BE2C (cell line): ENCODE data around the gene ELF1.

Source experiments
- DNase-seq: peaks from one replicate; pipeline ENCODE4 v3.0.0-alpha.2; 2020
- H3K27me3 ChIP-seq: fragments of 250-450 bp; sonication (Bioruptor Pico); 2 replicates; pipeline ENCODE4 v1.5.1; 2020; ENCODE audit warnings: mild to moderate bottlenecking
- H3K36me3 ChIP-seq: fragments of 250-450 bp; sonication (Bioruptor Pico); 2 replicates; pipeline ENCODE4 v1.5.1; 2020; ENCODE audit warnings: mild to moderate bottlenecking
- H3K4me1 ChIP-seq: fragments of 250-450 bp; sonication (Bioruptor Pico); 2 replicates; pipeline ENCODE4 v1.5.1; 2020
- H3K4me3 ChIP-seq: 2 replicates; pipeline ENCODE4 v1.5.1; 2011; ENCODE audit warnings: low read depth, low read length
- H3K9me3 ChIP-seq: fragments of 250-450 bp; sonication (Bioruptor Pico); 2 replicates; pipeline ENCODE4 v1.5.1; 2020
- CTCF ChIP-seq: IDR thresholded peaks from 2 replicates; pipeline ENCODE4 v1.5.1; 2012; ENCODE audit warnings: mild to moderate bottlenecking, low read depth, low read length

The ELF1 gene

DNA sequence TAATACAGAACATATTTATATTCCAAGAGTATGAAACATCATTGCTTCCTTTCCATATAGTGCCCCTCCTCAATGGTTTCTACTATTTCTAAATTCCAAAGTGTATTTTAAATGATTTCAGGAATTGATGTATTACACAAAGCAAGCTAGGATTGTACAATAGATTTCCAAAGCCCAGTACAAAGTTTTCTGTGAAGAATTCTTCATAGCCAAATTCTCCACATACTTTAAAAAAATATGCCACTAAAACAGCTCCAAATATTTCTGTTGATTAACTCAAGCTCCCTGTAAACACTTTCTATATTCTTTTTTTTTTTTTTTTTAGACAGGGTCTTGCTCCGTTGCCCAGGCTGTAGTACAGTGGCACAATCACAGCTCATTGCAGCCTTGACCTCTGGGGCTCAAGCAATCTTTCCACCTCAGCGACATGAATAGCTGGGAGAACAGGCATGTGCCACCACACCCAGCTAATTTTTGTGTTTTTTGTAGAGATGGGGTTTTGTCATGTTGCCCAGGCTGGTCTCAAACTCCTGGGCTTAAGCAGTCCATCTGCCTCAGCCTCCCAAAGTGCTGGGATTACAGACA, 50.6 kb downstream of the ELF1 start:
- no peak for DNase-seq

DNA sequence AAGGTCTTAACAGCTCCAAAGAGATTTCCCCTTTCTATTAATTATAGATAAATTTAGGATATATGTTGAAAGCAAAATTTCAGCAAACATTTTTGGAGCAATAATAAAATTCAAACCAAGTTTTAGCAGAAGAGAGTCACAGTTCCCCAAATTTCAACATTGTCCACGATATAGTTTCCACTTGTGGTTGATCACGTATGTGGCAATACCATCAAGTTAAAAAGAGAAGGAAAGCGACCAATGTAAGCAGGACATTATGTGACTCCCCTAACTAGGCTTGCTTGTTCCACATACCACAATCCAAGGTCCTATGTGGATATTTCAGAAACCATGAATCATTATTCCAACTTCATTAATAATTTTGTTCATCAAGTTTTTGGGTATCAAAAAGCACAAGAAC, 52.8 kb downstream of the ELF1 start:
- Histone ChIP-seq H3K4me3 (no peak overlapping the region), H3K4me1 (no peaks in the 10 kb centered on the region), H3K9me3 (no peaks in the 10 kb centered on the region), H3K36me3 (no peaks in the 10 kb centered on the region), H3K27me3 (no peaks in the 10 kb centered on the region)
- no peak for DNase-seq
- no peak for TF ChIP-seq CTCF

More for the DNA sequence above, 50.6 kb downstream of the ELF1 start:
- TF ChIP-seq CTCF, result no peak
- no peaks in the 10 kb centered on the region for H3K27me3 ChIP-seq
- no peak overlapping the region for H3K4me3 ChIP-seq
- no peaks in the 10 kb centered on the region for H3K9me3 ChIP-seq
- no peaks in the 10 kb centered on the region for H3K4me1 ChIP-seq
- no peaks in the 10 kb centered on the region for H3K36me3 ChIP-seq

GRCh38 chr13:40963927-40964326, 55.2 kb downstream of the ELF1 start:
- Histone ChIP-seq H3K27me3 (no peaks in the 10 kb centered on the region), H3K36me3 (no peaks in the 10 kb centered on the region), H3K9me3 (no peaks in the 10 kb centered on the region), H3K4me1 (no peaks in the 10 kb centered on the region), H3K4me3 (no peak overlapping the region)
- TF ChIP-seq CTCF, result no peak
- no peak for DNase-seq

DNA sequence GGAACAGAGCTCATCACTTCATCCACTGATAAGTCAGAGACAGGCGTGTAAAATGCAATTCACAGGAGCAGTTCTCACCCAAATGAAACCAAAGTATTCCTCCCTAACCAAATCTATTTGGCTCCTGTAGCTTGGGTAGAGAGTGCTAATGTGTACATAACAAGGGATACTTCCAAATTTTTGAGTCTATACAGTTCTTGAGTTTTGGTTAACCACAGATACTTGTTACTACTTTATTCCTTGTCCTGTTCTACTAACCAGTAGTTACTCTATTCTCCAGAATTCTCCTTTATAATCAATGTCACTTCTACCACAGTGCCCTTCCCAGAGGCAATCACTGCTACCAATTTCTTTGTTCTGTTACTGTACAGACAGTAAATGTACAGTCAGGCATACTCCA, 57.3 kb downstream of the ELF1 start:
- no peak for TF ChIP-seq CTCF
- Histone ChIP-seq H3K9me3 (no peaks in the 10 kb centered on the region), H3K4me3 (no peak overlapping the region), H3K36me3 (no peaks in the 10 kb centered on the region), H3K27me3 (no peaks in the 10 kb centered on the region), H3K4me1 (no peaks in the 10 kb centered on the region)
- DNase-seq, result no peak

GRCh38 chr13:40961214-40961613, 57.9 kb downstream of the ELF1 start:
- Histone ChIP-seq H3K9me3 (no peaks in the 10 kb centered on the region), H3K4me3 (no peak overlapping the region), H3K36me3 (no peaks in the 10 kb centered on the region), H3K4me1 (no peaks in the 10 kb centered on the region), H3K27me3 (no peaks in the 10 kb centered on the region)
- no peak for DNase-seq
- no peak for TF ChIP-seq CTCF

DNA sequence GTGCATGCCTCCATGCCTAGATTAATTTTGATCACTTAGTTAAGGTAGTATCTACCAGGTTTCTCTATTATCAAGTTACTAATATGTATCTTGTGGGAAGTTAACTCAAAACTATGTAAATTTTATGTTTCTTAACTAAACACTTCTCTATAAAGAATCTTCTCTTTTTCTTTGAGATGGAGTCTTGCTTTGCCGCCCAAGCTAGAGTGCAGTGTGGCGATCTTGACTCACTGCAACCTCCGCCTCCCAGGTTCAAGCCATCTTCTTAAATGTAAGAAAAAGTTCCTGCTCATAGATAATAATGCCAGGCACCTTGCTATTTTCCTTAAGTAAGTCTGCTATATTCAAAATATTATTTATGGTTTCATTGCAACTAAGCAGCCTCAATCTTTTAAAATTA, 58.4 kb downstream of the ELF1 start:
- Histone ChIP-seq H3K4me3 (no peak overlapping the region), H3K36me3 (no peaks in the 10 kb centered on the region), H3K27me3 (no peaks in the 10 kb centered on the region), H3K9me3 (no peaks in the 10 kb centered on the region), H3K4me1 (no peaks in the 10 kb centered on the region)
- no peak for DNase-seq
- TF ChIP-seq CTCF, result no peak
